Kidney capillary endothelial cell (primary cell): ENCODE results near the gene DDIT3.
"Not testable (repeated sequence)": the region's sequence is repeated elsewhere in the genome, so short reads cannot be mapped to it uniquely, and the experiment has no call there.

Experiments
- DNase-seq: peaks from one replicate; pipeline ENCODE4 v3.0.0-alpha.2; 2018; ENCODE audit warnings: low spot score

Gene DDIT3

DNA sequence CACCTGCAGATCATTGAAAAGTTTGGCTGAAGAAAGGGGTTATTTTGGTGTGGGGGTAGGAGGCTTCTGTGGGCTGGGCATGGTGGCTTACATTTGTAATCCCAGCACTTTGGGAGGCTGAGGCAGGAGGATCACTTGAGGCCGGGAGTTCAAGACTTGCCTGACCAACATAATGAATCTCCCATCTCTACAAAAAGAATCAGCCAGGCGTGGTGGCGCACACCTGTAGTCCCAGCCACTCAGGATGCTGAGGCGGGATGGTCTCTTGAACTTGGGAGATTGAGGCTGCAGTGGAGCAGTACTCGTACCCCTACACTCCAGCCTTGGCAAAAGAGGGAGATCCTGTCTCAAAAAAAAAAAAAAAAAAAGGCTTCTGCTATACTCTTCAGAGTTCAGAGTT lies 7.0 kb downstream of the DDIT3 start:
- DNase-seq = no peak

DNA sequence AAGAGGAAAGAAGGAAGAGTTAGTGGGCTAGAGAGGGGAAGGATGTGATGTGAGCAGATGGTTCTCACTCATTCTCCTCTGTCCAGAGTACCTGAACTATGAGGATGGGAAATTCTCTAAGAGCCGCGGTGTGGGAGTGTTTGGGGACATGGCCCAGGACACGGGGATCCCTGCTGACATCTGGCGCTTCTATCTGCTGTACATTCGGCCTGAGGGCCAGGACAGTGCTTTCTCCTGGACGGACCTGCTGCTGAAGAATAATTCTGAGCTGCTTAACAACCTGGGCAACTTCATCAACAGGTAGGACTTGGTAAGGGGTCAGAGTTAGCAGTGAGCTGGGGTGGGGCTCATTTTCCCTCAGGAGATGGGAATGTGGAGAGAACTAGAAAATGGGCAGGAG lies 7.6 kb downstream of the DDIT3 start:
- DNase-seq = no peak

DNA sequence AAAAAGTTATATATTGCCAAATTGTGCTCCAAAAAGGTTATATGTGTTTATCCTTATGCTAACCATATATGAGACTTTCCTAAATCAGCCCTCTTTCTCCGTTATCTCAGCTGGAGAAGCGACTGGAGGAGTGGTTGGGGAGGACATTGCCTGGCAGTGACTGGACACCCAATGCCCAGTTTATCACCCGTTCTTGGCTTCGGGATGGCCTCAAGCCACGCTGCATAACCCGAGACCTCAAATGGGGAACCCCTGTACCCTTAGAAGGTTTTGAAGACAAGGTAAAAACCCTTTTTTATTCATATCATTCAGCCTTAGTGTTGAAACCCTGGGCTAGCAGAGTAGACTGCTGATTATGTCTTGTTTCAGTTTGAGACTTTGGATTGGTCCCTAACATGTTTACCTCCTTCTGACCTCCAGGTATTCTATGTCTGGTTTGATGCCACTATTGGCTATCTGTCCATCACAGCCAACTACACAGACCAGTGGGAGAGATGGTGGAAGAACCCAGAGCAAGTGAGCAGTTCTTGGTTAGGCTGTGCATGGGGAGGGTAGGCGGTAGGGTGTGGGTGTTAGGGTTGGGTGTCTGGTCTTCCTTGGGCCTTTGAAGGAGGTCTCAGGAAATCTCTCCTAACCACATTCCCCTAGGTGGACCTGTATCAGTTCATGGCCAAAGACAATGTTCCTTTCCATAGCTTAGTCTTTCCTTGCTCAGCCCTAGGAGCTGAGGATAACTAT lies 8.6 kb downstream of the DDIT3 start:
- no peak for DNase-seq

DNA sequence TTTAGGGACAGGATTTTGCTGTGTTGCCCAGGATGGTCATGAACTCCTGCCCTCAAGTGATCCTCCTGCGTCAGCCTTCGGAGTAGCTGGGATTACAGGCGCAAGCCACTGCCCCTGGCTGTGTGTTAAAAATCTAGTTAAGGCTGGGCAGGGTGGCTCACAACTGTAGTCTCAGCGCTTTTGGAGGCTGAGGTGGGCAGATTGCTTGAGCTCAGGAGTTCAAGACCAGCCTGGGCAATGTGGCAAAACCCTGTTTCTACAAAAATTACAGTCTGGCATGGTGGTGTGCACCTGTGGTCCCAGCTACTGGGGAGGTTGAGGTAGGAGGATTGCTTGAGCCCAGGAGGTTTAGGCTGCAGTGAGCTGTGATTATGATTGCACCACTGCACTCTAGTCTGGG lies 9.2 kb downstream of the DDIT3 start:
- no peak for DNase-seq

DNA sequence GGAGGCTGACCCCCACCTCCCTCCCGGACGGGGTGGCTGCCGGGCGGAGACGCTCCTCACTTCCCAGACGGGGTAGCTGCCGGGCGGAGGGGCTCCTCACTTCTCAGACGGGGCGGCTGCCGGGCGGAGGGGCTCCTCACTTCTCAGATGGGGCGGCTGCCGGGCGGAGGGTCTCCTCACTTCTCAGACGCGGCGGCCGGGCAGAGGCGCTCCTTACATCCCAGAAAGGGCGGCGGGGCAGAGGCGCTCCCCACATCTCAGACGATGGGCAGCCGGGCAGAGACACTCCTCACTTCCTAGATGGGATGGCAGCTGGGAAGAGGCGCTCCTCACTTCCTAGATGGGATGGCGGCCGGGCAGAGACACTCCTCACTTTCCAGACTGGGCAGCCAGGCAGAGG lies 12.5 kb downstream of the DDIT3 start:
- DNase-seq = not testable (repeated sequence)

DNA sequence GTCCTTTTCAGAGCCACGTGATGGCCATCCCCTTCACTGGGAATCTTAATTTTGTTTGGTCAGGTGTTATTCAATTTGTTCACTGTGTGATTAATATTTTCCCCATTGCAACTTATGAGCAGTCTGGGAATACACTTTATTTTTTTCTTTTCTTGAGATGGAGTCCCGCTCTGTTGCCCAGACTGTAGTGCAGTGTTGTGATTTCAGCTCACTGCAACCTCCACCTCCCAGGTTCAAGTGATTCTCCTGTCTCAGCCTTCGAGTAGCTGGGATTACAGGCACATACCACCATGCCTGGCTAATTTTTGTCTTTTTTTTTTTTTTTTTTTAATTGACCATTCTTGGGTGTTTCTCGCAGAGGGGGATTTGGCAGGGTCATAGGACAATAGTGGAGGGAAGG lies 13.8 kb downstream of the DDIT3 start:
- not testable (repeated sequence) for DNase-seq

DNA sequence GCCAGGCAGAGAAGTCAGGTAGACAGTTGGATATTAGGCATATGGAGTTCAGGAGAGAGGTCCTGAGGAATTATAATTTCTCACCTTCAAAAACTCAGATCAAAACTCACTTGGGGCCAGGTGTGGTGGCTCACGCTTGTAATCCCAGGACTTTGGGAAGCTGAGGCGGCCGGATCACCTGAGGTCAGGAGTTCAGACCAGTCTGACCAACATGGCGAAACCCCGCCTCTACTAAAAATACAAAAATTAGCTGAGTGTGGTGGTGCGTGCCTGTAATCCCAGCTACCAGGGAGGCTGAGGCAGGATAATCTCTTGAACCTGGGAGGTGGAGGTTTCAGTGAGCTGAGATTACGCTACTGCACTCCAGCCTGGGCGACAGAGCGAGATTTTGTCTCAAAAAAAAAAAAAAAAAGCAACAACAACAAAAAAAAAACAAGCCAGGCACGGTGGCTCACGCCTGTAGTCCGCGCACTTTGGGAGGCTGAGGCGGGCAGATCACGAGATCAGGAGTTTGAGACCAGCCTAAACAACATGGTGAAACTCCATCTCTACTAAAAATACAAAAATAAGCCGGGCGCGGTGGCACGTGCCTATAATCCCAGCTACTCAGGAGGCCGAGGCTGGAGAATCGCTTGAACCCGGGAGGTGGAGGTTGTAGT lies 17.9 kb downstream of the DDIT3 start:
- DNase-seq = not testable (repeated sequence)

DNA sequence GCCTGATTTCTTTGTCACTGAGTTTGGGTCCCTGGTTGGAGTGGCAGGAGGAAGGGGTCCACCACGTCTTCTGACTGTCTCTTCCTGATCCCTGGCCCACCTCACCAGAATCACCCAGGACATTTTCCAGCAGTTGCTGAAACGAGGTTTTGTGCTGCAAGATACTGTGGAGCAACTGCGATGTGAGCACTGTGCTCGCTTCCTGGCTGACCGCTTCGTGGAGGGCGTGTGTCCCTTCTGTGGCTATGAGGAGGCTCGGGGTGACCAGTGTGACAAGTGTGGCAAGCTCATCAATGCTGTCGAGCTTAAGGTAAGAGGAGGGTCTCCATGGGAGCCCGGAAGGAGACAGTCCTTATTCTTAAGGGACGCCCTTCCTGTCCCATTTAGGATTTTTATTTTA lies 20.1 kb downstream of the DDIT3 start:
- DNase-seq = no peak

DNA sequence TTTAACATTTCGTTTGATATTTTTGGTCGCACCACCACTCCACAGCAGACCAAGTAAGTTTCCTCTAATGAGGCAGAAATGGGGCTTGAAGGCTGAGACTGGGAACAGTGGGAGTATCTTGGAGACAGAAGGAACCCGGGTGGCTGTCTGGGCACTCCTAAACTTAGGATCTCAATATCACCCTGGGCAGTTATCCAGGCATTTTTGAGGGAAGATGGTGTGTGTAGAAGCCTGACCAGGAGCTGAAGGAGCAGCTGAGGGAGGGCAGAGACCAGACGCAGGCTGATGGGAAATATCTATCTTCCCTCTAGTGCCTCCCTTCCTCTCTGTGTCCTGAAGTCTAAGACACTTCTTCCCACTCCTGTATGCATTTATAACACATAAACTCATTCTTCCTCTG lies 21.7 kb downstream of the DDIT3 start:
- no peak for DNase-seq

DNA sequence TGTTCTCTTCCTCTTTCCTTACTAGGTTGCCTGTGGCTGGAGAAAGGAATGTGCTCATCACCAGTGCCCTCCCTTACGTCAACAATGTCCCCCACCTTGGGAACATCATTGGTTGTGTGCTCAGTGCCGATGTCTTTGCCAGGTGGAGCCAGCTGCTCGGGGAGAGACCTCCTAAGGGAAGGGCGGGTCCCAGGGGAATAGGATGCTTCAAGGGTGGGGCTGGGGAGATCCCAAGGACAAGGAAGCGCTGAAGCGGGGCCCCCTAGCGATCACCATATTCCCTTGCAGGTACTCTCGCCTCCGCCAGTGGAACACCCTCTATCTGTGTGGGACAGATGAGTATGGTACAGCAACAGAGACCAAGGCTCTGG lies 22.2 kb downstream of the DDIT3 start:
- DNase-seq = no peak

DNA sequence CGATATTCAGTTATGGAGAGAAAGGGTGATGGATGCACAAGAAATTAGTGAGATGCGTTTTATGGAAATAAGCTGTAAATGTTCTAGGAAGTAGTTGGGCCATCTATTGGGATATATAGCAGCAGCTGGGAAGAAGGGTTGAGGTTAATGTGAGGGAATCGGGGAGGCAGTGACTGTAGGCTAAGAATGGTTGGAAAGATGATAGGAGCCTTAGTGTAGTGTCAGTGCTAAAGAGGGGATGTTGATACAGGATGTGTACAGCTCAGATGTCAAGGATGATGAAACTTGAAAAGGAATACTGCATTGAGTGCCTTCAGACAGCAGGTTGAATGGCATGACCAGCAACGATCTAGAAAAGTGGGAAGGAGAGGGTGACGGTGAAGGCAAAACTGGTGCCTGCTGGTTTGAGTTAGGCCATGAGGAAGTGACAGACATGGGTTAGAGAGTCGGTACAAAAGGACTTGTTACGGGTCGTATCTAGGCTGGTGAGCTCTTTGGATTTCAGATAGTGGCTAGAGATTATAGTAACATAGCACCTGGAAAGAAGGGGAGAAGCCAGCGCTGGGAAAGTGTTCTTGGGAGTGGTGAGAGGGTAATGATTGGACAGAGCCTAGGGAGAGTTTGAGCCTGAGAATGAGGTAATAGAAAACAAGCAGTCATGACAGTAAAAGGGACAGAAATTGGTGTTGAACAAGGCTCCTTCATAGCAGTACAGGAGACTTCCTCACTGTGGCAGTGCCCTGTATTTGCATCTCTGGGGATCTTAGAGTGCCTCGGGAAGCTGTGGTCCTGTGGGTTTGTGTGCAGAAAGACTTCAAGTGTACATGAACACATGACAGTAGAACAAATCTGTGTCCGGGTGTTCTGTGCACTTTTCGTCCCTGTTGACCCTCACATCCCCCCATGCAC lies 22.8 kb downstream of the DDIT3 start:
- DNase-seq = no peak

DNA sequence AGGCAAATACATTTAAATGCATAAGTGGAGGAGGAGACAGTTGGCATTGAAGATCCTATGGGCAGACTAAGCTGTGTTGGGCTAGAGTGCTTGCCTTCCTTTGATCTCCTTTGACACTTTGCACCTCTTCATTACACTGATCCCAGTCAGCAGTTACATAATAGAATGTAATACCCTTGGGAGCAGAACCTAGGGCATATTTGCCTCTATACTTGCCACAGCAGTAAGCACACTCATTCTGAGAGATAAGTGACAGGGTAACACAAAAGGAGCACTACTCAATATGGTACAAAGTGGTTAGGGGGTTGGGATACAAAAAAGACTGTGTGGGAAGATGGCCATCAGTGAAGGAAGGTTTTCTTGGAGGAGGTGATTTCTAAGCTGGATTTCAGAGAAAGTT lies 23.5 kb downstream of the DDIT3 start:
- no peak for DNase-seq

DNA sequence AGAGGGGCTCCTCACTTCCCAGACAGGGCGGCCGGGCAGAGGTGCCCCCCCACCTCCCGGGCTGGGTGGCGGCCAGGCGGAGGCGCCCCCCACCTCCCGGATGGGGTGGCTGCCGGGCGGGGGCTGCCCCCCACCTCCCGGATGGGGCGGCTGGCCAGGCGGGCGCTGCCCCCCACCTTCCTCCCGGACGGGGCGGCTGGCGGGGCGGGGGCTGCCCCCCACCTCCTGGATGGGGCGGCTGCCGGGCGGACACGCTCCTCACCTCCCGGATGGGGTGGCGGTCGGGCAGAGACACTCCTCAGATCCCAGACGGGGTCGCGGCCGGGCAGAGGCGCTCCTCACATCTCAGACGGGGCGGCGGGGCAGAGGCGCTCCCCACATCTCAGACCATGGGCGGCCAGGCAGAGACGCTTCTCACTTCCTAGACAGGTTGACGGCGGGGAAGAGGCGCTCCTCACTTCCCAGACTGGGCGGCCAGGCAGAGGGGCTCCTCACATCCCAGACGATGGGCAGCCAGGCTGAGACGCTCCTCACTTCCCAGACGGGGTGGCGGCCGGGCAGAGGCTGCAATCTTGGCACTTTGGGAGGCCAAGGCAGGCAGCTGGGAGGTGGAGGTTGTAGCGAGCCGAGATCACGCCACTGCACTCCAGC lies 25.1 kb downstream of the DDIT3 start:
- DNase-seq = not testable (repeated sequence)

DNA sequence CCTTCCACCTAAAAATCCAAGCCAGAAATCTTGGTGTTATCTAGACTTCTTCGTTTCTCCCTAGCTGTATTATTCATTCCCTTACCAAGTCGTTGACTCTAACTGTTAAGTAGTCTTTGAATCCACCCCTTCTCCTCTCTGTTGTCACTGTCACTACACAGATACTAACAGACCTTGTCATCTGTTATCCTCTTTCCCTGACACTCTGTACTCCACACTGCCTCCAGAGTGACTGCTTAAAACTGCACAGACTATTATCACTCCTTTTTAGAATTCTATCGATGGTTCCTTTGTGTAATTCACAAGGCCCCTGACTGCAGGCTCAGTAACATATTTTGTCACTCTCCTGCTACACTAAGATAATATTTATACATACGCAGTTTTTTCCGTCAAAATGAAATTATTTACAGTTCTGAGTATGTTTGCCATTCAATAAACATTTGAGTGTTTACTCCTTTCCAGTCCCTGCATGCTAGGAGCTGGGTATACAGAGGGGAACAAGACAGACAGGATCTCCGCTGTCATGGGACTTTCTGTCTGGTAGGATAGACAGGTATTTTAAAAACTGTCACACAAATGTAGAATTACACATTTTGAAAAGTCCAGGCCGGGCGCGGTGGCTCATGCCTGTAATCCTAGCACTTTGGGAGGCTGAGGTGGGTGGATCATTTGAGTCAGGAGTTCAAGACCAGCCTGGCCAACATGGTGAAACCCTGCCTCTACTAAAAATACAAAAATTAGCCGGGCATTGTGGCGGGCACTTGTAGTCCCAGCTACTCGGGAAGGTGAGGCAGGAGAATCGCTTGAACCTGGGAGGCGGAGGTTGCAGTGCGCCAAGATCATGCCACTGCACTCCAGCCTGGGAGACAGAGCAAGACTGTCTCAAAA lies 28.7 kb downstream of the DDIT3 start:
- DNase-seq = no peak

DNA sequence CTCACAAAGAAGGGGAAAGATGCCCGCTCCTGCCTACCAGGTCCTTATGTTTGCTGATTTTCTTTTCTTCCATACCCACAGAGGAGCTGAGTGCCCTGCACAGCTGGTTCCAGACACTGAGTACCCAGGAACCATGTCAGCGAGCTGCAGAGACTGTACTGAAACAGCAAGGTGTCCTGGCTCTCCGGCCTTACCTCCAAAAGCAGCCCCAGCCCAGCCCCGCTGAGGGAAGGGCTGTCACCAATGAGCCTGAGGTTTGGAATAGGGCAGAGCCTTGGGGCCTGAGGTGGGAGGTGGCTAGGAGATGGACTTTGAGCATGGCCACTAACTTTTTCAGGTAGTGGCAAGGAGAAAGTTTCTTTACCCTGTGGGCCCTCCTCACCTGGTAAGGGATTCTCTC lies 30.2 kb downstream of the DDIT3 start:
- DNase-seq = no peak

DNA sequence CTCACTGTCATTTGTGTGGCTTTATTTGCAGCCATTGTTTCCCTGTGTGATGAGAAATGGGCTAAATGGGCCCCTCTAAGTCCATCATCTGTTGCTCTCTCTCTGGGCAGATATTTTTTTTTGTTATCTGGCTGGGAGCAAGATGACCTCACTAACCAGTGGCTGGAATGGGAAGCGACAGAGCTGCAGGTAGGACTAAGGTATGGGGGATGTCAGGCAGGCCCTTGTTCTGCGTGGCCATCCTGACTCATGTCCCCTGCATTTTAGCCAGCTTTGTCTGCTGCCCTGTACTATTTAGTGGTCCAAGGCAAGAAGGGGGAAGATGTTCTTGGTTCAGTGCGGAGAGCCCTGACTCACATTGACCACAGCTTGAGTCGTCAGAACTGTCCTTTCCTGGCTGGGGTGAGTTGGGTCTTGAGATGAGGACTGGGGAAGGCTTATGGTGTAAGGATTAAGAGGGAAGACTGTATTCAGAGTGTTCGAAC lies 31.1 kb downstream of the DDIT3 start:
- no peak for DNase-seq

DNA sequence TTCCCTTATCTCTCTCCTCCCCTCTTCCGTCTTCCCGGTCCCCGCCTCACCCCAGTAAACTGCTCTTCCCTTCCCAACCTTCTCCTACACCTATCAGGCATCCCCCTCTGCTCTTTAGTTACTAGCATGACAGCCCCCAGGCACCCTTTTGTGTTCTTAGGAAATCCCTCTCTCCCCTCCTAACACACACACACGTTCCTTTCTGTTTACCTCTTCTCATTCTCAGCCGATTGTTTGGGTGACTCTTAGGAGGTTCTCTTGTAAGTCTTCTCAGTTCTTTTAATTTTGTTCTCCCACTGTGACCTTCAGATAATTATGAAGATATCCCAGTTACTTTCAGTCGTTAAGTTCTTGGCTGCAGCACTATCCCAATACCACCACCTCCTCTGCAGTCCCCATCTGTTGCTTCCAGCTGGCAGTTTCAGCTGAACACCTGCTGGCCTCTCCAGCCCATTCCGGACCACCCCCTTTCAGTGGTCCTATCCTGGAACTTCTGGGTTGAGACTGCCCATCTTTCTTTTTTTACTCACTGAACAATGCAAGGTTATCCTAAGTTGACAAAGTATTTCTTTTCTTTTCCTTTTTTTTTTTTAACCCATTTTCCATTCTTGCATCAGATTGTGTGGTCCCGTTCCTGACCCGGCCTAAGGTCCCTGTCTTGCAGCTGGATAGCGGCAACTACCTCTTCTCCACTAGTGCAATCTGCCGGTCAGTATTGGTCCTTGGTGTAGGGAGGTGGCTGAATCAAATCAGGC lies 31.7 kb downstream of the DDIT3 start:
- no peak for DNase-seq

DNA sequence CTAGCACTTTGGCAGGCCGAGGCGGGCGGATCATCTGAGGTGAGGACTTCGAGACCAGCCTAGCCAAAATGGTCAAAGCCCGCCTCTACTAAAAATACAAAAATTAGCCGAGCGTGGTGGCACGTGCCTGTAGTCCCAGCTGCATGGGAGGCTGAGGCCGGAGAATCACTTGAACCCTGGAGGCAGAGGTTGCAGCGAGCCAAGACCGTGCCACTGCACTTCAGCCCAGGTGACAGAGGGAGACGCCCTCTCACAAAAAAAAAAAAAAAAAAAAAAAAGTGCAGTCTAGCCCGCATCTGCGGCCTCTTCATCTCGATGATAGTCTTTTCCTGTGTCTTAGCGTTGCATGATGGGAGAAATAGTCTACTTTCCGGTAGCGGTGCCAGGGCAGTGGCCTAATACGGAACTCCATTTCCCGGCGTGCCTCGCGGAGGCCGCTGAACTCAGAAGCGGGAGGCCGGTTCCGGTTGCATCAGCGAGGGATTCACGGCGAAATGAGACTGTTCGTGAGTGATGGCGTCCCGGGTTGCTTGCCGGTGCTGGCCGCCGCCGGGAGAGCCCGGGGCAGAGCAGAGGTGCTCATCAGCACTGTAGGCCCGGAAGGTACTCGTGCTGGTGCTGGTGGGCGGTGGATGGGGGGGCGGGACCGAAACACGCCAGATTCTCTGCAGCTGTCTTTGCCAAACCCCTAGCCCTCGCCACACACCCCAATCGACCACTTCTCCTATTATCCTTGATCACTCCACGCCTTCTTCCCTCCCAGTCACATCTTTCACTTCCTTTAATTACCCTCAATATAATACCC lies 32.5 kb downstream of the DDIT3 start, which contains the start of gene MARS1:
MARS1 (plus strand) TSS at position 472 of the 805 bp plus-strand sequence; CDS start at position 495, 23 bp downstream.
- DNase-seq = peak; percentile 90

DNA sequence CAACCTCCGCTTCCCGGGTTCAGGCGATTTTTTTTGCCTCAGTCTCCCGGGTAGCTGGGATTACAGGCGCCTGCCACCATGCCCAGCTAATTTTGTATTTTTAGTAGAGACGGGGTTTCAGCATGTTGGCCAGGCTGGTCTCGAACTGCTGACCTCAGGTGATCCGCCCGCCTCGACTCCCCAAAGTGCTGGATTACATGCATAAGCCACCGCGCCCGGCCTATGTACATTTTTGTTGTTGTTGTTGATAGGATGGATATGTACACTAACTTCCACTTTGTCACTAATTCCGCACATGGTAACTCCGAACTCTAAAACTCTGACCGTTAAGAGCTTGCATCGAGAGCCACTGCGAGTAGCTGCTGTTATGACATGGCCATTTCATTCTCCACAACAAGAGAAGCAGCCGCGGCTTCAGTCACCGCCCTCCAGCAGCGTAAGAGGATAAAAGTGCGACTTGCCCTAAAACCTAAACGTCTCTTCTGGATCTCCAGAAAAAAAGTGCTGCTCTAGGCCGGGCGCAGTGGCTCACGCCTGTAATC lies 33.2 kb downstream of the DDIT3 start:
- no peak for DNase-seq
